Colonic mucosa (tissue), 4 donors: ENCODE data around the gene THADA. TPM values are rescaled to one million over a fixed set of nuclear protein-coding genes. Genes with fewer than 3 reads are reported as not detected.

ENCODE experiments used
- DNase-seq: peaks from one replicate; pipeline ENCODE4 v3.0.0-alpha.2; 2020
- H3K27ac ChIP-seq: fragments of 200-600 bp; one replicate; pipeline ENCODE4 v1.8.0; 2021
- H3K27me3 ChIP-seq: fragments of 200-600 bp; one replicate; pipeline ENCODE4 v1.8.0; 2021
- H3K36me3 ChIP-seq: fragments of 200-600 bp; one replicate; pipeline ENCODE4 v1.8.0; 2021
- H3K4me1 ChIP-seq: fragments of 200-600 bp; one replicate; pipeline ENCODE4 v1.8.0; 2021; ENCODE audit warnings: mild to moderate bottlenecking
- H3K4me3 ChIP-seq: fragments of 200-600 bp; one replicate; pipeline ENCODE4 v1.8.0; 2021
- H3K9ac ChIP-seq, 2 donors: one replicate each; pipeline ENCODE4 v1.7.0; 2013; ENCODE audit warnings: control low read depth in 2 of 2, low read depth in 2 of 2, low read length in 2 of 2
- H3K9me3 ChIP-seq: fragments of 200-600 bp; one replicate; pipeline ENCODE4 v1.8.0; 2021
- intact Hi-C: fragments of 100-400 bp; cut with DNase I; formaldehyde crosslinking; loops from one replicate; pipeline ENCODE4 v1.14.1; 2022
- total RNA-seq, 2 donors: library from RNA; stranded (reverse); fragmentation: NEBNext Ultra II Directional in 1 of 2; extraction: Animal tissue kit (Norgen Biotek cat#: 25700) in 1 of 2; gene quantifications; one replicate each; pipeline ENCODE4 v1.2.1, GENCODE V29; 2021
- TF ChIP-seq, protein P1 (sequence below): fragments of 200-600 bp; IDR thresholded peaks from one replicate; pipeline ENCODE4 v1.8.0; 2022; ENCODE audit warnings: antibody characterized with exemption, mild to moderate bottlenecking
- donor health status: healthy.
- donor health status: DM: no; HTN: no; CAD: no.
- donor health status: DM: no; HTN: no; CAD: no.

The THADA gene
- total RNA-seq, 2 donors from 2014 or later = 14.6 to 31.4 TPM

DNA sequence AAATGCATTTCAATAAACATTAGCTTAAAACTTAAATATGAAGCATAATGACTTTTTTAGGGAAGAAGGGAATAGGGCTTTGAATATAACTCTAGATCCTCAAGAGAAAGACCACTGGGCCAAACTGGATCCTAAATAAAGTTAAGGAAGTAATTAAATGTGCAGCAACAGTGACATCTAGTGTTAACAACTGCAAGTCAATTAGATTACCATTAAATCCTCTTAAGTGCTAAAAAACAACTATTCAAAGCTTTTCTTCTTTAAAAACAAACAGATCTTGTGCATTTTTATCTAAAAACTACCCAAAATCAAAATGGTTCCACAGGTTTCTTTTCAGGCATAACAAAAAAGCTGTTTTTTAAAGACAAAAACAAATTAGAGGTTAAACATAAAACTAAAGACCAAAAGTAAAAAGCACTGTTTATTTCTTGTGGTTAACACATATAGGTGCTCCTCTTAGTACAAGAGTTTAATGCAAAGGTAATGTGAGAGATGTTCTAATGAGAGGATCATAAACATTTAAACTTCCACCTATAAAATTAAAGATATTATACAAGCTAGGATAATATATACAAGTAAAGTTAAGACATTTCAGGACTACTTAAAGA lies 111.4 kb downstream of the THADA start:
- H3K9me3 ChIP-seq = no peaks in the 10 kb centered on the region
- H3K4me3 ChIP-seq = no peak overlapping the region
- H3K27me3 ChIP-seq = no peaks in the 10 kb centered on the region
- H3K9ac ChIP-seq = no peak overlapping the region
- no peak for DNase-seq
- TF ChIP-seq, protein P1, sequence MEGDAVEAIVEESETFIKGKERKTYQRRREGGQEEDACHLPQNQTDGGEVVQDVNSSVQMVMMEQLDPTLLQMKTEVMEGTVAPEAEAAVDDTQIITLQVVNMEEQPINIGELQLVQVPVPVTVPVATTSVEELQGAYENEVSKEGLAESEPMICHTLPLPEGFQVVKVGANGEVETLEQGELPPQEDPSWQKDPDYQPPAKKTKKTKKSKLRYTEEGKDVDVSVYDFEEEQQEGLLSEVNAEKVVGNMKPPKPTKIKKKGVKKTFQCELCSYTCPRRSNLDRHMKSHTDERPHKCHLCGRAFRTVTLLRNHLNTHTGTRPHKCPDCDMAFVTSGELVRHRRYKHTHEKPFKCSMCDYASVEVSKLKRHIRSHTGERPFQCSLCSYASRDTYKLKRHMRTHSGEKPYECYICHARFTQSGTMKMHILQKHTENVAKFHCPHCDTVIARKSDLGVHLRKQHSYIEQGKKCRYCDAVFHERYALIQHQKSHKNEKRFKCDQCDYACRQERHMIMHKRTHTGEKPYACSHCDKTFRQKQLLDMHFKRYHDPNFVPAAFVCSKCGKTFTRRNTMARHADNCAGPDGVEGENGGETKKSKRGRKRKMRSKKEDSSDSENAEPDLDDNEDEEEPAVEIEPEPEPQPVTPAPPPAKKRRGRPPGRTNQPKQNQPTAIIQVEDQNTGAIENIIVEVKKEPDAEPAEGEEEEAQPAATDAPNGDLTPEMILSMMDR = peak; percentile 64
- no peaks in the 10 kb centered on the region for H3K4me1 ChIP-seq
- intact Hi-C loops = loop anchor here (5.0 to 10.0 kb wide), 4 partner anchors 357 to 657 kb away; no protein-coding TSS in a partner anchor
- H3K36me3 ChIP-seq = no peaks in the 10 kb centered on the region
- H3K27ac ChIP-seq = no peak overlapping the region

DNA sequence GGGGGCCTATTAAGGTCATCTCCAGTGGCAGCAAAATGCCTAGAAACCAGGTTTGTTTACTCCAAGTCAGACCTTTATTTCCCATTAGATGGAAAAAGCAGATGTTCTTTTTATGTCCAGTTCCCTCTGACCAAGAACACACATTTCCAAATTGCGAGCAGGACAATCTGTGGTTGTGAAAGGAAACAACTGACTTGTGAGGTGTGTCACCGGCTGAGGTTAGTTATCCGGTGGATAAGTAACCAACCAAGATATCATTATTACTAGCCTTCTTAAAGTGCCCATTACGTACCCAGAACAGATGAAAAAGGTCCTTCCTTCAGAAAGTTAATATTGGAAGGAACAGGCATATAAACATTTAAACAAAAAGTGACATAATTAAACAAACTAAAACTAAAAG lies 112.9 kb downstream of the THADA start:
- no peaks in the 10 kb centered on the region for H3K27me3 ChIP-seq
- TF ChIP-seq, protein P1 = no peak
- no peaks in the 10 kb centered on the region for H3K4me1 ChIP-seq
- intact Hi-C loops = loop anchor here (5.0 to 10.0 kb wide), 4 partner anchors 356 to 656 kb away; no protein-coding TSS in a partner anchor
- H3K27ac ChIP-seq = peak overlapping the region; percentile 8
- H3K9ac ChIP-seq = peak overlapping the region in 1 of 2 donors; percentile 32
- DNase-seq = no peak
- no peaks in the 10 kb centered on the region for H3K9me3 ChIP-seq
- H3K36me3 ChIP-seq = no peaks in the 10 kb centered on the region
- no peak overlapping the region for H3K4me3 ChIP-seq

DNA sequence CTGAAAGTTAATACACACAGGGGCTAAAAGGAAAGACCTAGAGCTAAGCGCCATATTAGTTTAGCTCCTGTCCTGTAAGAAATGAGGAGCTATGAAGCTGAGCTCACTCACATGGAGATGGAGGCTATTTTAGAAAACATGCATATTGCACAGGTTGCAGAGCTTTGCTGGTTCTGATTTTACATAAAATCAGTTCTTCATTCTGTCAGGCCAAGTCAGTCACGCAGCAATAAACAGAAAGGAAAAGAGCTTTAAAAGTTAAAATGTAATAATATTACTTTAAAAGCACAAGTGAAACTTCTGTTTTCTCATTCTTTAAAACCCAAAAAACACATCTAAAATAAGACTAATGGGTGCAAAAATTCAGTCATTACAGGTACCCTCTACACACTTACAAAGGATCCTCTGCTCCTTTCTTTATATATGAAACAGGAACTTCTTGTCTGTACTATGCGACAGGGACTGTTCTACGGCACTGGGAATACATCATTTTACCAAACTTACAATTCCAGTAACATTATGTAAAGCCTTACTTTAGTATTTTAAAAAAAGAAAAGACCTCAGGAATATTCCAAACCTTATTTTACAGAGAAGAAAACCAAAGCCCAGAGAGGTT lies 113.8 kb downstream of the THADA start:
- Histone ChIP-seq H3K4me1 (no peaks in the 10 kb centered on the region), H3K27me3 (no peaks in the 10 kb centered on the region), H3K36me3 (no peaks in the 10 kb centered on the region), H3K9ac (no peak overlapping the region), H3K9me3 (no peaks in the 10 kb centered on the region), H3K27ac (peak overlapping the region; percentile 8), H3K4me3 (no peak overlapping the region)
- TF ChIP-seq, protein P1 = no peak
- no peak for DNase-seq
- intact Hi-C loops = loop anchor here (5.0 to 10.0 kb wide), 4 partner anchors 355 to 655 kb away; no protein-coding TSS in a partner anchor

DNA sequence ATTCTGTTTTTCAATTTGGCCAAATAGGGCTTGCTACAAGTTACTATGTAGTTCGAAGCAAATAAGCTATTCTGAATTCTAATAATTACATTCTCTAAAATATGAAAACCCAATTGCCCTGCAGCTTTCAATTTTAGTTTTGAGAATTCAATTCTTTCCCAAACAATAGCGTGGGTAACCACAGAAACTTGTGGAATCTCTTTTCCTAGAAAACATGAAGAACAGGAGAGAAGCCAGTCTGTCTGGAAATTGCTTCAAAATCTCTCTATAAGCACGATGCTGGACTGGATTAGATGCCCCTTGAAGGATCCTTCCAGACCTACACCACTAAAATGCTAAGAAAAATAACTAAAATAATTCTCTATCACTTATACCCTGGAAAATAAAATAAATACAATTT lies 115.0 kb downstream of the THADA start:
- Histone ChIP-seq H3K4me3 (no peak overlapping the region), H3K9me3 (no peaks in the 10 kb centered on the region), H3K27ac (no peak overlapping the region), H3K36me3 (no peaks in the 10 kb centered on the region), H3K27me3 (no peaks in the 10 kb centered on the region), H3K4me1 (no peaks in the 10 kb centered on the region), H3K9ac (no peak overlapping the region)
- no peak for DNase-seq
- TF ChIP-seq, protein P1 = no peak
- intact Hi-C loops = loop anchor here (5.0 to 10.0 kb wide), 4 partner anchors 354 to 654 kb away; no protein-coding TSS in a partner anchor

DNA sequence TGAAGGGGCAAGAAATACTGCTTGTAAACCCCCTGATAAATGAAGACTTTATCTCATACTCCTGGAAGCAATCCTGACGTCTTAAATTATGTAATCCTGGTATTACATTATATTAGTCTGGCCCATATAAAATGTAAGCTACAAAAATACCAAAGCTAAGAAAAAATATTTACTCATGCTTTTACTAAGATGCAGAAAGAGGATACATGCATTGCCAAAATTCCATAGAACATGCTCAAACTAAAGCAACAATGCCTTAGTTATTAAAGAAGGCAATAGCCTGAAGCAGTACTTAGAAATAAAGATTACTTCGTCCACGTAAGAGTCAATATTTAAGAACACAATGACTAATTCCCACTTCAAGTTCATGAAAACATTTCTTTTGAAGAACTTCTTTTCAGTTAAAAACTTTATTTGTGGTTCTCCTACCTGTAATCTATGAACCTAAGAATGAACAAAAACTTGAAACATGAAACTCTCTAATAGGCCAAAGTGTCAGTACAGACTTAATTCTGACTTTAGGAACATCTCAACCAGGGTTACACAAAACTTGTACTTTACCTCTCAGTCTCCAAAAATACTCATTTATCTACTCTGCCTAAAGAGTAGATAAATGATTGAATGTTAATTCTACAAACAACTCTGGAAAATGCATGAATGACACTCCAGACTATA lies 117.3 kb downstream of the THADA start:
- Histone ChIP-seq H3K36me3 (no peaks in the 10 kb centered on the region), H3K27ac (no peak overlapping the region), H3K4me1 (no peaks in the 10 kb centered on the region), H3K9ac (no peak overlapping the region), H3K27me3 (no peaks in the 10 kb centered on the region), H3K9me3 (no peaks in the 10 kb centered on the region), H3K4me3 (no peak overlapping the region)
- DNase-seq = no peak
- TF ChIP-seq, protein P1 = no peak
- intact Hi-C loops = no loop called here
